Islet precursor cell (in vitro differentiated cells): ENCODE measurements around the gene PSEN1.

Experiments
- DNase-seq: peaks from one replicate; pipeline ENCODE4 v3.0.0-alpha.2; 2018

The PSEN1 gene

DNA sequence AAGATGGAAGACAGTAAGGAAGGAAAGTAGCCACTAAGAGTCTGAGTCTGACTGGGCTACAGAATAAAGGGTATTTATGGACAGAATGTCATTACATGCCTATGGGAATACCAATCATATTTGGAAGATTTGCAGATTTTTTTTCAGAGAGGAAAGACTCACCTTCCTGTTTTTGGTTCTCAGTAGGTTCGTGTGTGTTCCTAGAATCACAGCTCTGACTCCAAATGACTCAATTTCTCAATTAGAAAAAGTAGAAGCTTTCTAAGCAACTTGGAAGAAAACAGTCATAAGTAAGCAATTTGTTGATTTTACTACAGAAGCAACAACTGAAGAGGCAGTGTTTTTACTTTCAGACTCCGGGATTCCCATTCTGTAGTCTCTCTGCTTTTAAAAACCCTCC lies 85.6 kb downstream of the PSEN1 start:
- no peak for DNase-seq

DNA sequence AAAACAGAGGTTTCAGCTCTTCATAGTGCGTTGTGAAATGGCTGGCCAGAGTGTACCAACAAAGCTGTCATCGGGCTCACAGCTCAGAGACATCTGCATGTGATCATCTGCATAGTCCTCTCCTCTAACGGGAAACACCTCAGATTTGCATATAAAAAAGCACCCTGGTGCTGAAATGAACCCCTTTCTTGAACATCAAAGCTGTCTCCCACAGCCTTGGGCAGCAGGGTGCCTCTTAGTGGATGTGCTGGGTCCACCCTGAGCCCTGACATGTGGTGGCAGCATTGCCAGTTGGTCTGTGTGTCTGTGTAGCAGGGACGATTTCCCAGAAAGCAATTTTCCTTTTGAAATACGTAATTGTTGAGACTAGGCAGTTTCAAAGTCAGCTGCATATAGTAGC lies 86.7 kb downstream of the PSEN1 start:
- no peak for DNase-seq

- DNase-seq: no peak
These were observed 89.2 kb downstream of the PSEN1 start for GRCh38 chr14:73225496-73225895.

DNA sequence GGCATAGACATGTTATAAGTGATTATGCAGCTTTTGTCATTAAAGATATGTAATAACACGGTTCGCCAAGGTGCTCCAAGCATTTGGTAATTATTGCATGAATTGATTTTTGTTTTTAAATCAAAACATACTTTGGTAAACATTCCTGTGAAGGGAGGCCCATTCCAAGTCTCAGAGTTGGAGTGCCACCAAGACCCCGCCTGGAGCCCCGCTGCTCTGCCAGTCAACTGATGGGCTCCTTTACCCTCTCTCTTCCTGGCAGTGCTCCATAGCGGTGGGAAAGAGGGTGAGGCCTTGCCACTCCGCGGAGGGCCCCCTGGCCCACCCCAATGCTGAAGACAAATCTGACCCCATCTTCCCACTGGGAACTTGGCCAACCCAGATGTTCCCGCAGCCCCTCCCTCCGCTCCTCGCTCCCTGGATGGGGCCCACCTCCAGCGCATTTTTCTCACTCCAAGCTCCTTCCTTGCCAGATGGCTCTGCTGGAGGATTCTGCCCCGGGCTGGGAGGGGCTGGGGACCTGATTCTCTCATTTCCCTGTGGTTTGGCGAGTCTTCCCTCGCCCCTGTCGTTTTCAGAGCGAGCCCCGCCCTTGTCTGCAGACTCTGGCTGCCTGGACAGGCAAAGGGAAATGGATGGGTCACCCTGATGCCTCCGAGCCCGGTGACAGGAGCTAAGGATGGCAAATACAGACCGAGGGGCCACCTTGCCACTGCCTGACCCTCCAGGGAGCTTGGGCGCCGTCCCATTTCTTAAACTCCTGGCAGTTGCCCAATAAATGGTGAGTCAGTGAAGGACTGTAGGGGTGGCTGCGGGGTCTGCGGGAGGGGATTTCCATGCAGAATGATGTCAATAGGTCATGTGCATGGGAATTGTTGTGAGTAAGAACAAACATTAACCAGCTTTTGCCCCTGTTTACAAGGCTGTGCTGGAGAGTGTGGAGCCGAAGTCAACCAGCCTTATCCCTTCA lies 91.8 kb downstream of the PSEN1 start:
- DNase-seq: no peak

GRCh38 chr14:73230051-73230450 lies 93.7 kb downstream of the PSEN1 start:
- no peak for DNase-seq

DNA sequence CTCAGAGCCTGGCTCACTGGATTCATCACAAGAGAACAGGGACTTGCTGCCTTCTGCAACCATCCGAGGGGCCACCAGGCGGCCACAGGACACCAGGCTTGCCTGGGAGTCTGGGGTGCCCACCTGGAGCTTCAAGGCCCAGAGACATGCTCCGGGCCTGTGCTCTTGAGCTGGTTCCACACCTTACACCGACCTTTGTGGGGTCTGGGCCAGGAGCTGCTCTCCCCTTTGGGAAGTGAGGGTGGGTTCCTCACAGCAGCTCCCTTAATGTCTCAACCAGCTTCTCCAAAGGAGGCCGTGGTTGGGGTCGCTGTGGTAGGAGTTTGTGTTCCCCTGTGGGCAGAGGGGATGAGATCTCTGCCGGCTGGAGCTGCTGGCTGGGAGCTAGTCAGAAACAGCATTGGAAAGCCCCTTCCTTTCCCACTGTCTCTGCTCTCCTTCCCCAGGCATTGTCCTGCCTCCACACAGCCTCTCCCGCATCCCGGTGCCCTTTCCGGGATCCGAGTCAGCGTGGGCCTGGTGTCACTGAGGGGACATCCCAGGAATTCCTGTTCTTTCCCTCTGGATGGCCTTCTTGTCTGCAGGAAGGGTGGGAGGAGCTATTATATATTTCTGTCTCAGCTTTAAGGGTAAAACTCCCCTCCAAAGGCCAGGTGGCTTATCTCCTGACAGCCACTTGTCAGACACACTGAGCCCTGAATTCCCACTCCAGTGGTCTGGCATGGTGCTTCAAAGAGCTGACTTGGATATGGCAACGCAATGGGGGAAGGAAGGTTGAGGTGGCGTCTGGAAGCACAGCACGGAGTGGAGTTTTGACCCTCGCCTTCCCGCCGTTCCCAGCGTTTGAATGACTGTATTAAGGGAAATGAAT lies 95.9 kb downstream of the PSEN1 start:
- DNase-seq: peak; percentile 83

DNA sequence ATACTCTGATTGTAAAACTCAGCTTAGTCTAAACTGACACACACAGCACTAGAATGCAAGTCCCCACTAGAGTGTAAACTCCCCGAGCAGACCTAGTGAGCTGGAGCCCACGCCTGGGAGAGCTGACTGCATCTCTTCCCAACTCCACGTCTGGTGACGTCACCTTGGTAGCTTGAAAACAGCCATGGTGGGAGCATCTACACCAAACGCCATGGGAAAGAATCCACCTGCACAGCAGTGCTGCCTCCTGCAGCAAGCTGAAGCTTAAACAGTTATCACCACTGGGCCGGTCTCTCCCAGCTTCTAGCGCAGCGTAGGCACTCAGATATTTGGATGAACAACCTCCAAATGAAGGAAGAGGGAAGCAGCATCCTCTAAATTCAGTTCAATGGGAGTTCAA lies 96.7 kb downstream of the PSEN1 start:
- peak; percentile 54 for DNase-seq

- DNase-seq: peak; percentile 42
These were observed 97.3 kb downstream of the PSEN1 start for GRCh38 chr14:73233564-73233963.

- DNase-seq: no peak
These were observed 97.7 kb downstream of the PSEN1 start for GRCh38 chr14:73234029-73234428.

DNA sequence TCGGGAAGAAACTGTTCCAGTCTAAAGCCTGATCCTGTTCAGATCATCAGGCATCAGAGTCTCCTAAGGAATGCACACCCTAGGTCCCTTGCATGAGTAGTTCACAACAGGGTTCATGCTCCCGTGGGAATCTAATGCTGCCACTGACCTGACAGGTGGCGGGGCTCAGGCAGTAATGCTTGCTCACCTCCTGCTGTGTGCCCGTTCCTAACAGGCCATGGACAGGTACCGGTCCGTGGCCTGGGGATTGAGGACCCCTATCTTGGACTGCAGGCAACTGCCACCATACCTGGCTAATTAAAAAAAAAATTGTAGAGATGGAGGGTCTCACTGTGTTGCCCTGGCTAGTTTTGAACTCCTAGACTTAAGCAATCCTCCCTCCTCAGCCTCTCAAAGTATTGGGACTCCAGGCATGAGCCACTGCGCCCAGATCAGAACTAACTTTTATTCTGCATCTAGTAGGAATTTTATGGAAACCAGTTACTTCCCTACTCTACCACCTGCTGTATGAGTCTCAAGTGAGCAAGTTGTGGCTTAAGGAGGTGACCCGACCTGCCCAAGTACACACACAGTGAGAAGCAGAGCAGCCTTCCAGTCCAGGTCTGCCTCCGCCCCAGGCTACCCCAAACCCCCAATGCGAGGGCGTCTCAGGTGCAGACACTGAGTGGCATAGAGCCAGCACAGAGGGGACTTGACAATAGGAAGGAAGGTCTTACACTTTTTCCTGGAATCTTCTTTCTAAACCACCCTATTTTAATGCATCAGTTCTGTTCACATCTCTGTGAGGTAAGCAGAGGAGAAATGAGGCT lies 98.5 kb downstream of the PSEN1 start:
- DNase-seq: peak; percentile 43

DNA sequence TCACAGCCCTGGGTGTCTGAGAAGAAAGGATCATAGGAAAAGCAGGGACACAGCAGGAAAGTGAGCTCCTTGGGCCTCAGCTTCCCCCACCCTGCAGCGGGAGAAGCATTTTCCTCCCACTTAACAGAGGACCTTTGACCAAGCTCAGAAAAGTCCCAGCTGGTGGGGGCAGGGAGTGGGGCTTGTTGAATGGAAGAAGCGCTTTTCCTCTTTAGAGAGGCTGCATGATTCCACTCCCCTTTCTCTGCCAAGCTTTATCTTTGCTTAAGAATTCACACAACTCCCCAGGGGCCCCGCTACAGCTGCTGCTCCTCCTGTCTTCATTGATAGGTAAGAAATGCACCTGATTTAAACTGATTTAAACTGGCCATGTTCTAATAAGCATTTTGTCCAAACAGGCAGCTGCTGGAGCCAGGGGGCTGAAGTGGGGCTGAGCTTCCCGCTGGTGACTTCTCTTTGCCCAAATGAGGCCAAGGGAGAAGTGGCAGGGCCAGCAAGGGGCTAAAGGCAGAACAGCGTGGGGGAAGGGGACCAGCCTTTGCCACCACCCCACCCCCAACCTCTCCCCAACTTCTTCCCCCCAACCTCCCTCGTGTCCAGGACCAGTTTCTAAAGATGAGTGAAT lies 99.3 kb downstream of the PSEN1 start:
- peak; percentile 51 for DNase-seq

GRCh38 chr14:73236157-73236556 lies 99.8 kb downstream of the PSEN1 start:
- DNase-seq: no peak

DNA sequence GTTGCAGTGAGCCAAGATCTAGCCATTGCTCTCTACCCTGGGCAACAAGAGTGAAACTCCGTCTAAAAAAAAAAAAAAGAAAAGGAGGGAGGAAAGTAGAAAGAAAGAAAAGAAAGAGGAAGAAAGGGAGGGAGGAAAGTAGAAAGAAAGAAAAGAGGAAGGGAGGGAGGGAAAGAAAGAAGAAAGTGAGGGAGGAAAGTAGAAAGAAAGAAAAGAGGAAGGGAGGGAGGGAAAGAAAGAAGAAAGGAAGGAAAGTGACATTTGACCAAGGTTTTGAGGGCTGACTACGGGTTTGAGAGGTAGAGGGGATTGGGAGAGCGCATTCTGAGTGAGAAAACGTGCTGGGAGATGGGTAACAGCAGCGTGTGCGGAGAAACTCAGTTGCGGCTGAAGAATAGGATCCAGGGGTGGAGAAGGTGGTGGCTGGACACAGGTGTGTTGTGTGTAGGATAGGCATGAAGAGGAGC lies 100.5 kb downstream of the PSEN1 start:
- no peak for DNase-seq

- DNase-seq: peak; percentile 70
These were observed 101.0 kb downstream of the PSEN1 start, which contains the start of gene PAPLN for GRCh38 chr14:73237219-73237785. TSS of gene PAPLN (plus strand) at chr14:73237506. CDS start at chr14:73239779, 2,273 bp downstream.

DNA sequence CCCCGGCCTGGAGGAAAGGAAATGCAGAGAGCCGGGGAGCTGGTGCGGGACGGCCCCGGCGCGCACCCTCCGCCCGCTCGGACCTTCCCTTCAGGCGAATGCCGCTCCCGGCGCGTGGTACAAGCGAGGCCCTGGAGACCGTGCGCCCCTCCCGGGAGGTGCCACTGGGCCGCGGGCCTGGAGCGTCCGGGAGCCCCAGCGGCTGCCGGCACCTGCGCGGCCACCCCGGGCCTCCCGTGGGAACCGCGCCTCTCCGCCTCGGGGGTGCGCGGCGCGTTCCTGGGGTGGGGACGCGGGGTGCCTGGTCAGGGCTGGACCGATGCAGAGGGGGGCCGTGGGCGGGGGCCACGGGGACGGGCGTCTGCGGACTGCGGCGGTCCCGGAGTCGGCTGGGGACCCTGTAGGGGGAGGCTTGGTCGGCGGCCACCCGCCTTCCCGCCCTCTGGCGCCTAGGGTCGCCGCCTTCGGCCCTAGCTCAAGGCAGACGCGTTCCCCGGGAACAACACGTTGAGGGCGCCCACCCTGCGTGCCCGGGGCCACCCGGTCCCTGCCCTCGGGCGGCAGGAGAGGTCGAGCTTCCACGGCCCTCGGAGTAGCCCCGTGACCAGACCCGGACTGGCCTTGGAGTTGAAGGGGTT lies 101.6 kb downstream of the PSEN1 start:
- peak; percentile 63 for DNase-seq

DNA sequence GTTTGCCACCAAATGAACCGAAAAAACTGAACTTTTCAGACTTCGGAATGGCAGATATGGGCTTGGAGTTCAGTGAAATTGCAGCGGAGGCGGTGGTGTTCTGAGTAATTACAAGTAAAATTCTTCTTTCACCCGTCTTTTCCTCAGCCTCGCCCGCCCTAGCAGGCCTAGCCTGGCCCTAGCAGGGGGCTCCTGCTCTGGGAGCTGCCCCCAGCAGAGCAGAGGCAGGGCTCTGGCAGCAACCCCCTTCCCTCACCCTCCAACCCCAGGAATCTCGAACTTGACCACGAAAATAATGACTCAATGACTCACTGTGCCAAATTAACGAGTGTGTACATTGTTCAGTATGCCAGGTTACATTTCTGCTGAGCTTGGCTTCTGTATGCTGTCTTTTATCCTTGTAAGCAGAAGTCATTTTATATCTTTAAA lies 102.1 kb downstream of the PSEN1 start:
- peak; percentile 68 for DNase-seq

DNA sequence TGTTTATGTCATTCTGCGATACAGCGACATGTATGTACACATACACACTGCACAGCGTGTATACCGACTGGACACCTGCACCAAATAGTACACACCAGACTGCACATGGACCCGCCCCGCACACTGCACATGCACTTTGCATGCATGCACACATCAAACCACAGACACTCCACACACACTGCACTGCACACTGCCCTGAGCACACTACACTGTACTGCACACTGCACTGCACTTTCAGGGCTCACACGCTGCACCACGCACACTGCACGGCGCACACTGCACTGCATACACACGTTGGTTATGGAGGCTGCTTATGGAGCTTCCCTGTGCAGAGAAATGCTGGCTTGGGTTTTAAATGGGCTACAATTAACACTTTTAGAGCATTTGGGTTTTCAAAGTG lies 102.6 kb downstream of the PSEN1 start:
- no peak for DNase-seq

DNA sequence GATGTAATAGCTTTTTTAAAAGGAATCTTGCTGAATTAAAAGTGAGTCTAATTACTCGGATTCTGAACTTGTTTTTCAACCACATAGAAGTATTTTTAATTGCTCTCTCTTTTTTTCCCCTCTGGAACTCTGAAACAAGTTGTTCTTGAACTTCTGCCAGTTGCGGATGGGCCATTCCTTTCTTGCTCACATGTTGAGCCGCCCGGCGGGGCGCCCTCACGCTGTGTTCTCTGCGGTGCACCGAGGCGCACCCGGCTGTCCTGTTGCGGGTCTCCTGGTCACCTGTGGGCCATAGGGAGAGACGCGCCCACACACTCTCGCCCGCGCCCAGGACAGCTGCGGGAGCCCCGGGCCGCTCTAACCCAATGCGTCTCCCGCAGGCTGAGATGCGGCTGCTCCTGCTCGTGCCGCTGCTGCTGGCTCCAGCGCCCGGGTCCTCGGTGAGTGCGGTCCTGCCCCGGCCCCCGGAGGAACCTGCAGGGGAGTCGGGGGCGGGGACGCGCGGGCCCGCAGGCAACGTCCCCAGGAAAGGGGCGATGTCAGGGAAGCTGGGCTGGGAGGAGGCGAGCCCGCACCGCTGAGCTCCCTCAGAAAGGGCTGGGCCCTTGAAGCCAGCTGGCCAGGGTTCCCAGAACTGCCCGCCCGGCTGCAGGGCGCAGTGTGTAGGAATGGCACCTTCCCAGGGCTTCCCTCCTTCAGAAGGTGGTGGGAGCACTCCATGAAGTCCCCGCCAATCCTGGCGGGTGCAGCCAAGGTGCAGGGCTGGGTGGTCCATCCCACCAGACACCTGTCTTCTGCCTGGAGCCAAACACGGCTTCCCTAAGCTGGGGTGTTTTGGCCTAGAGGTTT lies 103.3 kb downstream of the PSEN1 start:
- DNase-seq: peak; percentile 60

- DNase-seq: no peak
These were observed 104.6 kb downstream of the PSEN1 start for GRCh38 chr14:73240816-73241480.
